GM23338 (cell line): ENCODE data around the gene PVALEF. TPM values are rescaled to one million over a fixed set of nuclear protein-coding genes. Genes with fewer than 3 reads are reported as not detected.

ENCODE experiments used
- ATAC-seq: fragments of 200-7000 bp; cut with Tn5 transposase; 3 replicates; pipeline ENCODE4 v1.9.1; 2020
- DNase-seq: peaks from one replicate; pipeline ENCODE4 v3.0.0-alpha.2; 2015; ENCODE audit warnings: low spot score
- H2AFZ ChIP-seq: fragments of 200-600 bp; sonication (generic); 2 replicates; pipeline ENCODE4 v1.8.0; 2016; ENCODE audit warnings: antibody characterized with exemption, mild to moderate bottlenecking, moderate library complexity
- H3F3A ChIP-seq: fragments of 200-600 bp; sonication (generic); replicated peaks from 2 replicates; pipeline ENCODE4 v1.8.0; 2017; ENCODE audit warnings: antibody characterized with exemption, mixed run types, low read depth
- H3K27ac ChIP-seq: fragments of 200-600 bp; sonication (generic); 2 replicates; pipeline ENCODE4 v1.6.1; 2016; ENCODE audit warnings: low read depth
- H3K27me3 ChIP-seq: fragments of 200-600 bp; sonication (generic); 2 replicates; pipeline ENCODE4 v1.8.0; 2016; ENCODE audit warnings: mild to moderate bottlenecking, mixed run types, moderate library complexity; ENCODE audit not compliant: insufficient read depth
- H3K36me3 ChIP-seq: fragments of 200-600 bp; sonication (generic); 2 replicates; pipeline ENCODE4 v1.8.0; 2016; ENCODE audit warnings: mild to moderate bottlenecking; ENCODE audit not compliant: insufficient read depth
- H3K4me1 ChIP-seq: fragments of 200-600 bp; sonication (generic); 2 replicates; pipeline ENCODE4 v1.8.0; 2016; ENCODE audit warnings: mild to moderate bottlenecking, moderate library complexity; ENCODE audit not compliant: insufficient read depth
- H3K4me2 ChIP-seq: fragments of 200-600 bp; sonication (generic); 2 replicates; pipeline ENCODE4 v1.7.1; 2017; ENCODE audit warnings: mixed run types
- H3K4me3 ChIP-seq: fragments of 200-600 bp; sonication (generic); 2 replicates; pipeline ENCODE4 v1.6.1; 2016; ENCODE audit warnings: mixed run types
- H3K79me2 ChIP-seq: fragments of 200-600 bp; sonication (generic); replicated peaks from 2 replicates; pipeline ENCODE4 v1.8.0; 2017; ENCODE audit warnings: mild to moderate bottlenecking; ENCODE audit not compliant: insufficient read depth
- H3K9me2 ChIP-seq: fragments of 200-600 bp; sonication (generic); 2 replicates; pipeline ENCODE4 v1.8.0; 2017; ENCODE audit not compliant: insufficient read depth
- H4K20me1 ChIP-seq: fragments of 200-600 bp; sonication (generic); replicated peaks from 2 replicates; pipeline ENCODE4 v1.8.0; 2017; ENCODE audit warnings: mild to moderate bottlenecking; ENCODE audit not compliant: insufficient read depth
- H3K27ac Mint-ChIP-seq: 2 replicates; pipeline ENCODE4 v1.8.0; 2020; ENCODE audit warnings: inconsistent platforms, mild to moderate bottlenecking, moderate library complexity, mixed read lengths
- H3K27me3 Mint-ChIP-seq: 3 replicates; pipeline ENCODE4 v1.8.0; 2022; ENCODE audit warnings: low read depth, mild to moderate bottlenecking, moderate library complexity, mixed read lengths, inconsistent platforms; ENCODE audit not compliant: insufficient read depth, poor library complexity
- H3K36me3 Mint-ChIP-seq: 3 replicates; pipeline ENCODE4 v1.8.0; 2021; ENCODE audit warnings: low read depth, mild to moderate bottlenecking, inconsistent platforms, moderate library complexity, mixed read lengths
- H3K4me1 Mint-ChIP-seq: 3 replicates; pipeline ENCODE4 v1.8.0; 2020; ENCODE audit warnings: mild to moderate bottlenecking, inconsistent platforms, mixed read lengths
- H3K4me3 Mint-ChIP-seq: 3 replicates; pipeline ENCODE4 v1.8.0; 2021; ENCODE audit warnings: moderate library complexity, mild to moderate bottlenecking, inconsistent platforms, mixed read lengths
- H3K9me3 Mint-ChIP-seq: 3 replicates; pipeline ENCODE4 v1.8.0; 2020; ENCODE audit warnings: moderate library complexity, mild to moderate bottlenecking, inconsistent platforms, mixed read lengths
- CREB1 ChIP-seq: fragments of 250-450 bp; sonication (Bioruptor Pico); IDR thresholded peaks from 2 replicates; pipeline ENCODE4 v1.5.0; 2020; ENCODE audit warnings: low read depth, mild to moderate bottlenecking, moderate library complexity
- CTCF ChIP-seq, 2 experiments: fragments of 200-600 bp in 1 of 2; sonication (generic) in 1 of 2; conservative IDR thresholded peaks; 2 replicates each; pipeline versions ENCODE4 v1.5.1 to v1.6.1; 2016 to 2017; ENCODE audit warnings: antibody characterized with exemption in 2 of 2, low read depth in 2 of 2, mild to moderate bottlenecking in 2 of 2, moderate library complexity in 1 of 2
- ETS1 ChIP-seq: IDR thresholded peaks from 2 replicates; pipeline ENCODE4 v1.6.1; 2016; ENCODE audit warnings: antibody characterized with exemption
- EZH2 ChIP-seq: fragments of 200-600 bp; sonication (generic); IDR thresholded peaks from one replicate; pipeline ENCODE4 v1.8.0; 2017; ENCODE audit warnings: antibody characterized with exemption, mild to moderate bottlenecking, low read depth; ENCODE audit not compliant: unreplicated experiment
- EZH2phosphoT487 ChIP-seq: fragments of 200-600 bp; sonication (generic); IDR thresholded peaks from one replicate; pipeline ENCODE4 v1.8.1; 2018; ENCODE audit warnings: antibody characterized with exemption; ENCODE audit not compliant: unreplicated experiment
- JUNB ChIP-seq: IDR thresholded peaks from one replicate; pipeline ENCODE4 v1.6.1; 2016; ENCODE audit warnings: antibody characterized with exemption; ENCODE audit not compliant: unreplicated experiment
- NANOG ChIP-seq: IDR thresholded peaks from 2 replicates; pipeline ENCODE4 v1.6.1; 2016; ENCODE audit warnings: antibody characterized with exemption, borderline replicate concordance
- POLR2AphosphoS5 ChIP-seq: IDR thresholded peaks from 2 replicates; pipeline ENCODE4 v1.6.1; 2016; ENCODE audit warnings: antibody characterized with exemption, low read depth
- REST ChIP-seq: IDR thresholded peaks from one replicate; pipeline ENCODE4 v1.6.1; 2018; ENCODE audit warnings: antibody characterized with exemption; ENCODE audit not compliant: unreplicated experiment
- STAT1 ChIP-seq: IDR thresholded peaks from one replicate; pipeline ENCODE4 v1.6.1; 2016; ENCODE audit warnings: antibody characterized with exemption; ENCODE audit not compliant: unreplicated experiment
- ZNF114 ChIP-seq: fragments of 250-450 bp; sonication (Bioruptor Pico); IDR thresholded peaks from 2 replicates; pipeline ENCODE4 v1.5.0; 2020; ENCODE audit warnings: mild to moderate bottlenecking, moderate library complexity
- ZNF331 ChIP-seq: fragments of 250-450 bp; sonication (Bioruptor Pico); IDR thresholded peaks from 2 replicates; pipeline ENCODE4 v1.5.0; 2020; ENCODE audit warnings: low read depth, mild to moderate bottlenecking, moderate library complexity
- ZNF462 ChIP-seq: fragments of 250-450 bp; sonication (Bioruptor Pico); IDR thresholded peaks from 2 replicates; pipeline ENCODE4 v1.5.0; 2020; ENCODE audit warnings: mild to moderate bottlenecking, moderate library complexity
- polyA plus RNA-seq: library from polyadenylated mRNA; unstranded; fragments of >200 nt; fragmentation: Nextera tagmentation; extraction: Ambion mirVana; gene quantifications from 2 replicates; pipeline ENCODE4 v1.2.1, GENCODE V29; 2016
- total RNA-seq: library from RNA; depleted of rRNA; stranded (reverse); fragments of >200 nt; shearing (Covaris generic); gene quantifications from 2 replicates; pipeline ENCODE4 v1.2.3, GENCODE V29; 2014

The PVALEF gene
- total and polyA plus RNA-seq, 2 experiments from 2014 or later = not detected

GRCh38 chr17:81202318-81202717 lies 37.0 kb downstream of the PVALEF start (continued):
- TF ChIP-seq EZH2phosphoT487 (no peak), ZNF114 (CRISPR knock-in tag) (no peak)

GRCh38 chr17:81203136-81203535 lies 37.8 kb downstream of the PVALEF start:
- H3F3A ChIP-seq = no peaks in the 10 kb centered on the region
- H3K27ac ChIP-seq = no peak overlapping the region
- no peak overlapping the region for H3K4me2 ChIP-seq
- Mint-ChIP-seq H3K4me3 (no peak overlapping the region), H3K36me3 (peaks cover 7% of the 10 kb centered on the region), H3K27me3 (peaks cover 5% of the 10 kb centered on the region), H3K4me1 (no peaks in the 10 kb centered on the region), H3K27ac (no peak overlapping the region), H3K9me3 (no peaks in the 10 kb centered on the region; the same call in 2 of the 3 replicates)
- H3K9me2 ChIP-seq = no peaks in the 10 kb centered on the region
- H3K27me3 ChIP-seq = no peaks in the 10 kb centered on the region
- H3K79me2 ChIP-seq = no peaks in the 10 kb centered on the region
- H3K4me3 ChIP-seq = no peak overlapping the region
- no peak for DNase-seq
- no peak overlapping the region for H2AFZ ChIP-seq
- ATAC-seq = no peak
- H3K36me3 ChIP-seq = no peaks in the 10 kb centered on the region; the same call in 1 of the 2 replicates
- H3K4me1 ChIP-seq = no peaks in the 10 kb centered on the region
- no peaks in the 10 kb centered on the region for H4K20me1 ChIP-seq
- TF ChIP-seq REST = no peak
- TF ChIP-seq CREB1 = no peak
- TF ChIP-seq POLR2AphosphoS5 = no peak
- no peak for TF ChIP-seq NANOG
- TF ChIP-seq ZNF331 = no peak
- TF ChIP-seq EZH2phosphoT487 = no peak
- no peak for TF ChIP-seq ZNF114 (CRISPR knock-in tag)
- no peak for TF ChIP-seq ETS1
- no peak for TF ChIP-seq STAT1
- TF ChIP-seq JUNB = no peak
- TF ChIP-seq CTCF (conservative IDR thresholded peaks at IDR 0.05; ENCODE audit: low read depth in 2 of 2) = no peak
- TF ChIP-seq EZH2 = no peak
- no peak for TF ChIP-seq ZNF462 (CRISPR knock-in tag)
